CD4-positive, alpha-beta memory T cell (primary cell): ENCODE results near the gene SLC6A19. TPM values are rescaled to one million over a fixed set of nuclear protein-coding genes. Genes with fewer than 3 reads are reported as not detected.
"Not testable (repeated sequence)": the region's sequence is repeated elsewhere in the genome, so short reads cannot be mapped to it uniquely, and the experiment has no call there.

Experiments
- CTCF ChIA-PET: fragments of 350-600 bp; sonication (Branson Sonifier 250); formaldehyde crosslinking; loops from one replicate; lab custom pipeline; 2021; ENCODE audit warnings: inconsistent platforms; ENCODE audit not compliant: partially characterized antibody; lab: Charles Lee
- POLR2A ChIA-PET: fragments of 350-600 bp; sonication (Branson Sonifier 250); formaldehyde crosslinking; loops from one replicate; lab custom pipeline; 2021; ENCODE audit not compliant: partially characterized antibody; lab: Charles Lee
- DNase-seq, 5 donors: peaks; one replicate each; pipeline versions ENCODE4 v3.0.0 to v3.0.0-alpha.2; 2020 to 2022; ENCODE audit warnings: mixed read lengths in 1 of 5
- H3K27ac ChIP-seq: one replicate; pipeline ENCODE4 v1.7.0; 2013; ENCODE audit warnings: low read depth, low read length
- H3K27me3 ChIP-seq: 2 replicates; pipeline ENCODE4 v1.7.0; 2013; ENCODE audit warnings: mild to moderate bottlenecking, low read length, moderate library complexity; ENCODE audit not compliant: insufficient read depth
- H3K36me3 ChIP-seq: 2 replicates; pipeline ENCODE4 v1.7.0; 2013; ENCODE audit warnings: mild to moderate bottlenecking, low read length, moderate library complexity; ENCODE audit not compliant: insufficient read depth
- H3K4me1 ChIP-seq: 2 replicates; pipeline ENCODE4 v1.7.0; 2013; ENCODE audit warnings: mild to moderate bottlenecking, low read length, moderate library complexity; ENCODE audit not compliant: insufficient read depth
- H3K4me3 ChIP-seq, 2 donors: one replicate each; pipeline ENCODE4 v1.7.0; 2013; ENCODE audit warnings: low read length in 2 of 2, mild to moderate bottlenecking in 1 of 2
- H3K9me3 ChIP-seq, 2 donors: one replicate each; pipeline ENCODE4 v1.7.0; 2013; ENCODE audit warnings: low read length in 2 of 2, control low read depth in 1 of 2; ENCODE audit not compliant: control insufficient read depth in 1 of 2
- H3K27ac Mint-ChIP-seq, 7 donors: one replicate each; pipeline ENCODE4 v1.8.0; 2020 to 2021; ENCODE audit warnings: mixed read lengths in 7 of 7, mild to moderate bottlenecking in 6 of 7, inconsistent platforms in 3 of 7, moderate library complexity in 3 of 7
- H3K27me3 Mint-ChIP-seq, 2 donors: one replicate each; pipeline ENCODE4 v1.8.0; 2020 to 2021; ENCODE audit warnings: mixed read lengths in 2 of 2
- H3K36me3 Mint-ChIP-seq, 2 donors: one replicate each; pipeline ENCODE4 v1.8.0; 2020 to 2021; ENCODE audit warnings: mixed read lengths in 2 of 2, inconsistent platforms in 1 of 2, mild to moderate bottlenecking in 1 of 2
- H3K4me1 Mint-ChIP-seq, 4 donors: one replicate each; pipeline ENCODE4 v1.8.0; 2020 to 2021; ENCODE audit warnings: mixed read lengths in 4 of 4, mild to moderate bottlenecking in 1 of 4
- H3K4me3 Mint-ChIP-seq, 8 donors: one replicate each; pipeline ENCODE4 v1.8.0; 2020 to 2021; ENCODE audit warnings: mixed read lengths in 8 of 8, mild to moderate bottlenecking in 7 of 8, moderate library complexity in 6 of 8, inconsistent platforms in 3 of 8
- H3K9me3 Mint-ChIP-seq, 8 donors: one replicate each; pipeline ENCODE4 v1.8.0; 2020 to 2021; ENCODE audit warnings: mixed read lengths in 8 of 8, mild to moderate bottlenecking in 5 of 8, inconsistent platforms in 3 of 8, moderate library complexity in 1 of 8
- intact Hi-C: fragments of 100-400 bp; cut with micrococcal nuclease; formaldehyde crosslinking; loops from one replicate; pipeline ENCODE4 v1.15.1; 2023
- polyA plus RNA-seq, 2 donors: library from polyadenylated mRNA; unstranded; fragments of 300-500 nt; fragmentation: Illumina TruSeq; gene quantifications; one replicate each; pipeline ENCODE4 v1.2.3, GENCODE V29; 2021
- total RNA-seq, 2 experiments: library from RNA; stranded (reverse); gene quantifications; one replicate each; pipeline ENCODE4 v1.2.3, GENCODE V29; 2021

Gene SLC6A19
- total and polyA plus RNA-seq, 4 experiments from 2014 or later: not detected

DNA sequence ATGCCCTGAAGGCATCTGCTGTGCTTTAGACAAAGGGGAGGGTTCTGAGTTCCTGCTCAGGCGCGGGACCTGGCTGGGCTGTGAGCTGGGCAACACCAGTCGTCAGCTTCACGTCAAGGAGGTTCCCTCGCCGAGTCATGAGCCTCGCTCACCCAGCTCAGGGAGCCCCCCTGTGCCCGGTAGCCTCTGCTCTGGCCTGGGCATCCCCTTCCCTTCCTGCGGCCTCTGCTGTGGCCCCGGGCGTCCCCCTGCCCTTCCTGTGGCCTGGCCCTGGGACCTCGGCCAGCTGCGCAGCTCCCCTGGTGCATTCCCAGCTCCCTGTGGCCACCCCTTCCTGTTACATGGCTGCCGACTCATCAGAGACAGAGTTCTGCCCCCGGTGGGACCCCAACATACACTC, 63.6 kb downstream of the SLC6A19 start:
- DNase-seq: no peak
- H3K36me3 ChIP-seq: no peaks in the 10 kb centered on the region
- H3K4me1 Mint-ChIP-seq: peaks cover 9 to 23% (median 10%) of the 10 kb centered on the region in 4 donors
- no peak overlapping the region for H3K27ac Mint-ChIP-seq
- intact Hi-C loops: no loop called here
- peaks cover 0 to 2% (median 0%) of the 10 kb centered on the region in 8 donors for H3K9me3 Mint-ChIP-seq
- no peaks in the 10 kb centered on the region for H3K36me3 Mint-ChIP-seq
- H3K4me3 ChIP-seq: no peak overlapping the region
- no peak overlapping the region for H3K4me3 Mint-ChIP-seq
- H3K27ac ChIP-seq: no peak overlapping the region
- no peaks in the 10 kb centered on the region for H3K27me3 Mint-ChIP-seq
- H3K9me3 ChIP-seq: no peaks in the 10 kb centered on the region
- peaks cover 12% of the 10 kb centered on the region for H3K4me1 ChIP-seq
- ChIA-PET POLR2A (no interaction called here), CTCF (no interaction called here)
- H3K27me3 ChIP-seq: no peaks in the 10 kb centered on the region

DNA sequence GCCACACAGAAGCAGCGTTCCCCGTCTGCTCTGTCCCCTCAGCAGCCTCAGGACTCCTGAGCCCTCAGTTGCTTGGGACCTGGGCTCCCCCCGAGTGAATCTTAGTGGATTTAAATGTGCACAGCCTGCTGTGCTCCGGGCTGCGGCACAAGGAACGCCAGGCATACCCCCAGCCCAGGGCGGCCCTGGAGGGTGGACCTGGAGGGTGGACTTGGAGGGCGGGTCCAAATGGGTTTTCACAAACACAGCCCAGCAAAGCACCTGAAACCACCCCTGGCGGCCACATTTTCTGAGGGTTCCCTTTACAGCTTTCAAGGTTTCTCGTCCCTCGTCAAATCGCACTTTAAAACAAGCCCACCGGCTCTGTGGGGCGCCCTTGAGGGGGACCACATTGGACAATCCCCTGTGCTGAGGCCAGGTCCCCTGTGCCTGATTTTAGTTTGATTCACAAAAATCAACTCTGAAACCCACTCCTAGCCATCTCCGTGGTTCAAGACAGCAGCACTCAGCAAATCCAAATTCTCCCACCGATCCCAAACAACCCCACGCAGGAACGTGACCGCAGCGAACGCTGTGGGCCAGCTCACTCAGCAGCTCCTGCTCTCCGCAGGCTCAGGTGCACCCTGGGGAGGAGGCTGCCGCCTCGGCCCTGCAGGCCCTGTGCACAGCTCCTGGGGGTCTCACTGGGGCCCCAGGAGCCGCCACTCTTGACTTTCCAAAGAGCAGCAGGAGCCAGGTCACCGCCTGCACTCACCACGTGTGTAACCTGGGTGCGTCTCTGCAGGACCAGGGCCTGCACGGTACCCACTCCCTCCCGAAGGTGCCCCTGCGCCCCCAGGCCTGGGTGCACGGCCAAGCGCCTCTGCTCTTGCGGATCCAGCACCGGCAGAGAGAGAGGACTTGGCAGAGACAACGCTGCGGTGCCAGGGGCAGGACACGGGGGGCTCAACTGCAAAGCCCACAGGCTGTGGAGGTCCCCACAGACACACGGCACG, 64.4 kb downstream of the SLC6A19 start:
- intact Hi-C loops: no loop called here
- H3K27me3 Mint-ChIP-seq: no peaks in the 10 kb centered on the region
- Histone ChIP-seq H3K9me3 (no peaks in the 10 kb centered on the region), H3K4me1 (peaks cover 12% of the 10 kb centered on the region), H3K36me3 (no peaks in the 10 kb centered on the region), H3K27me3 (no peaks in the 10 kb centered on the region), H3K27ac (no peak overlapping the region), H3K4me3 (no peak overlapping the region)
- no peaks in the 10 kb centered on the region for H3K36me3 Mint-ChIP-seq
- H3K27ac Mint-ChIP-seq: no peak overlapping the region
- peaks cover 0 to 2% (median 0%) of the 10 kb centered on the region in 8 donors for H3K9me3 Mint-ChIP-seq
- POLR2A ChIA-PET: no interaction called here
- peaks cover 9 to 23% (median 10%) of the 10 kb centered on the region in 4 donors for H3K4me1 Mint-ChIP-seq
- DNase-seq: no peak
- no peak overlapping the region for H3K4me3 Mint-ChIP-seq
- CTCF ChIA-PET: no interaction called here

DNA sequence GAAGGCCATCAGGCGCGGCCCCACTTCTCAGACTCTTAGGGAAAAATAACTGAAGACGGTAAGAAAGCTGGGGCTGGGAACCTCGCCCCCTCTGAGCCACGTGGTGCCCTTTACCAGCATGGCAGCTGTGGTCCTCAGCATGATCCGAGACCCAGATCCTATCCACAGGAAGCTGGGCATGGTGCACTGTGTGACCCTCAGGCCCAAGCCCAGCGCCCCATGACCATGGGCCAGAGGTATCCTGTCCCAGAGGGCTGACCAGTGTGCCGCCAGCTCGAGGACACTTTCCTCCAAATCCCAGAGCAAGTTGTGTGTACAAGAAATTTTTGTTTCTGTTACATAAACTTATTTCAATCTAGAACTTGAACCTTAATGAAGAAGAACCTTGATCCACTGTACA, 65.4 kb downstream of the SLC6A19 start:
- no peak for DNase-seq
- Mint-ChIP-seq H3K27ac (no peak overlapping the region), H3K36me3 (no peaks in the 10 kb centered on the region), H3K4me3 (no peak overlapping the region), H3K4me1 (peaks cover 9 to 23% (median 10%) of the 10 kb centered on the region in 4 donors), H3K9me3 (peaks cover 0 to 2% (median 0%) of the 10 kb centered on the region in 8 donors), H3K27me3 (no peaks in the 10 kb centered on the region)
- ChIA-PET POLR2A (no interaction called here), CTCF (interaction anchor here (0.6 to 0.9 kb wide), 2 partner anchors 44 to 119 kb away, joined by 3 read pairs; no protein-coding TSS in a partner anchor)
- Histone ChIP-seq H3K4me1 (peaks cover 12% of the 10 kb centered on the region), H3K27ac (no peak overlapping the region), H3K9me3 (no peaks in the 10 kb centered on the region), H3K36me3 (no peaks in the 10 kb centered on the region), H3K27me3 (no peaks in the 10 kb centered on the region), H3K4me3 (no peak overlapping the region)
- intact Hi-C loops: no loop called here

DNA sequence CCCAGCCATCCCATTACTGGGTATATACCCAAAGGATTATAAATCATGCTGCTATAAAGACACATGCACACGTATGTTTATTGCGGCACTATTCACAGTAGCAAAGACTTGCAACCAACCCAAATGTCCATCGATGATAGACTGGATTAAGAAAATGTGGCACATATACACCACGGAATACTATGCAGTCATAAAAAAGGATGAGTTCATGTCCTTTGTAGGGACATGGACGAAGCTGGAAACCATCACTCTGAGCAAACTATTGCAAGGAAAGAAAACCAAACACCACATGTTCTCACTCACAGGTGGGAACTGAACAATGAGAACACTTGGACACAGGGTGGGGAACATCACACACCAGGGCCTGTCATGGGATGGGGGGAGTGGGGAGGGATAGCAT, 66.1 kb downstream of the SLC6A19 start:
- H3K9me3 ChIP-seq, H3K4me3 ChIP-seq, DNase-seq, H3K27me3 Mint-ChIP-seq, H3K36me3 ChIP-seq, H3K36me3 Mint-ChIP-seq, H3K27me3 ChIP-seq, intact Hi-C loops, H3K27ac ChIP-seq, H3K9me3 Mint-ChIP-seq, POLR2A ChIA-PET: not testable (repeated sequence)
- CTCF ChIA-PET: interaction anchor here (0.6 to 0.9 kb wide), 2 partner anchors 43 to 119 kb away, joined by 3 read pairs; no protein-coding TSS in a partner anchor
- Mint-ChIP-seq H3K4me3 (peak overlapping the region in 1 of 8 donors; percentile 48), H3K4me1 (peaks cover 7 to 19% (median 10%) of the 10 kb centered on the region in 4 donors), H3K27ac (peak overlapping the region in 1 of 7 donors; percentile 48)
- peaks cover 12% of the 10 kb centered on the region for H3K4me1 ChIP-seq

DNA sequence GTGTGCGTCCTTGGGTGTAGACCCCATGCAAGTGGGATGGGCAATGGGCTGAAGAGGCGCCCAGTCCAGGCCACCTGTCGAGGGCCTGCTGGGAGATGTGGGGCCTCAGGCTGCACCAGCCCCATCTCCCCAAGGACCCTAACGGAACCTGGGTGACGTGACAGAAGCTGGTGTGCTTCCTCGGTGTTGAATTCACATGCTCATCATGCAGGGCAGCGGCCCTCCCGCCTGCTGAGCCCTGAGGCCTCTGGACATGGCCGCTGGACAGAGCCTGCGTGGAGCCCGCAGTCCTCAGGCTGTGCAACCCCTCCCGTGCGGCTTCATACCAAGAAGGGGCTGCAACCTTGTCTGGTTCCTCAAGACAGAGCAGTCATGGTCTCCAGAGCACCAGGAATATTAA, 66.7 kb downstream of the SLC6A19 start:
- H3K36me3 ChIP-seq: no peaks in the 10 kb centered on the region
- Mint-ChIP-seq H3K4me1 (peaks cover 7 to 19% (median 10%) of the 10 kb centered on the region in 4 donors), H3K9me3 (no peaks in the 10 kb centered on the region), H3K27ac (no peak overlapping the region), H3K4me3 (no peak overlapping the region), H3K36me3 (no peaks in the 10 kb centered on the region), H3K27me3 (no peaks in the 10 kb centered on the region)
- no peak overlapping the region for H3K27ac ChIP-seq
- no peak overlapping the region for H3K4me3 ChIP-seq
- H3K9me3 ChIP-seq: no peaks in the 10 kb centered on the region
- H3K4me1 ChIP-seq: peaks cover 12% of the 10 kb centered on the region
- H3K27me3 ChIP-seq: no peaks in the 10 kb centered on the region
- intact Hi-C loops: no loop called here
- CTCF ChIA-PET: no interaction called here
- DNase-seq: no peak
- POLR2A ChIA-PET: no interaction called here

DNA sequence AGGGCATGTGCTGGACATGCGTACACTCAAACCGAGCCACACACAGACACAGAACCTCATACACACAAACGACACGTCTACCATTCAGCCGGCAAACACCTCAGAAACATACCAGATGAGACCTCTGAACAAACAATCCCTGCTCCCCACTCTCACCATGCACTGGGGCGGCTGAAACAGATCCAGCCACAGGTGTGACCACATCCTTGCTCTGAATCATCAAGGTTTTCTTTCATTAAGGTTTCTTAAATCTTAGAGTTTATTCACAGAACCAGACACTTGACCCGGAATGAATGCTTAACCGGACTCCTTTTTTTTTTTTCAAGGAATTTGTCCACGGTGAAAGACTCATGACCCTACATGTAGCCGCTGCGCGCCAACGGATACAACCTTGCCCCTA, 67.3 kb downstream of the SLC6A19 start:
- peaks cover 7 to 19% (median 10%) of the 10 kb centered on the region in 4 donors for H3K4me1 Mint-ChIP-seq
- H3K27me3 Mint-ChIP-seq: no peaks in the 10 kb centered on the region
- no peaks in the 10 kb centered on the region for H3K36me3 ChIP-seq
- H3K9me3 ChIP-seq: no peaks in the 10 kb centered on the region
- no peak overlapping the region for H3K27ac ChIP-seq
- POLR2A ChIA-PET: no interaction called here
- peak overlapping the region in 2 of 8 donors; percentile 1 to 11 for H3K4me3 Mint-ChIP-seq
- H3K27me3 ChIP-seq: no peaks in the 10 kb centered on the region
- H3K4me1 ChIP-seq: peaks cover 12% of the 10 kb centered on the region
- CTCF ChIA-PET: no interaction called here
- no peak overlapping the region for H3K4me3 ChIP-seq
- DNase-seq: peak; percentile 35 to 61 (median 41)
- H3K27ac Mint-ChIP-seq: peak overlapping the region in 2 of 7 donors; percentile 33 to 43
- intact Hi-C loops: no loop called here
- no peaks in the 10 kb centered on the region for H3K9me3 Mint-ChIP-seq
- H3K36me3 Mint-ChIP-seq: no peaks in the 10 kb centered on the region

DNA sequence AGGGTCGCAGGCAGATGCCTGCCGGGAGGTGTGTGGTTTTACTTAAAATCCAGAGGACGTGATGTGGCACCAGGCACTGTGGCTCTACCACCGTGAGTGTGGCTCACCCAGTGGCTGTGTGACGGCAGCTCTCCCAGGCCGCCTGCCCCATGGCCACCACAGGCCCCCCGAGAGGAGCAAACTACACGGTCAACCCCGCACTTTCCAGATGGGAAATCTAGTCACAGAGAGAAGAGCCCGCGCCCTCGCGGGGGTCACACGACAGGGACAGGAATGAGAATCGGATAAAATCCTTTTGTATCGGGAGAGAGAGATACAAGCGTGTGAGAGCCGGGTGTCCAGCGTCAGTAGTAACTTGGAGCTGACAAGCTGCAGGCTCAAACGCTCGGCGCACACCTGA, 69.0 kb downstream of the SLC6A19 start:
- POLR2A ChIA-PET: no interaction called here
- no peaks in the 10 kb centered on the region for H3K27me3 Mint-ChIP-seq
- DNase-seq: no peak
- intact Hi-C loops: no loop called here
- no peaks in the 10 kb centered on the region for H3K9me3 Mint-ChIP-seq
- CTCF ChIA-PET: no interaction called here
- no peaks in the 10 kb centered on the region for H3K9me3 ChIP-seq
- peaks cover 12% of the 10 kb centered on the region for H3K4me1 ChIP-seq
- no peaks in the 10 kb centered on the region for H3K27me3 ChIP-seq
- H3K4me3 Mint-ChIP-seq: no peak overlapping the region
- H3K4me3 ChIP-seq: no peak overlapping the region
- H3K27ac ChIP-seq: no peak overlapping the region
- H3K36me3 ChIP-seq: no peaks in the 10 kb centered on the region
- no peaks in the 10 kb centered on the region for H3K36me3 Mint-ChIP-seq
- peaks cover 7 to 19% (median 10%) of the 10 kb centered on the region in 4 donors for H3K4me1 Mint-ChIP-seq
- no peak overlapping the region for H3K27ac Mint-ChIP-seq
